Stimulated activated CD8-positive, alpha-beta memory T cell treated with anti-CD3 and anti-CD28 coated beads, Interleukin-12 subunit alpha, Interleukin-12 subunit beta, amount 100 ng/mL, for 24 hours (primary cell): ENCODE measurements around the gene GGCX.
"Not testable (repeated sequence)": the region's sequence is repeated elsewhere in the genome, so short reads cannot be mapped to it uniquely, and the experiment has no call there.

ENCODE experiments used
- DNase-seq: peaks from one replicate; pipeline ENCODE4 v3.0.0-alpha.2; 2020; ENCODE audit errors: extremely low read depth

GGCX gene

GRCh38 chr2:85575739-85576138 is 14.4 kb upstream of the GGCX start:
- DNase-seq = no peak

DNA sequence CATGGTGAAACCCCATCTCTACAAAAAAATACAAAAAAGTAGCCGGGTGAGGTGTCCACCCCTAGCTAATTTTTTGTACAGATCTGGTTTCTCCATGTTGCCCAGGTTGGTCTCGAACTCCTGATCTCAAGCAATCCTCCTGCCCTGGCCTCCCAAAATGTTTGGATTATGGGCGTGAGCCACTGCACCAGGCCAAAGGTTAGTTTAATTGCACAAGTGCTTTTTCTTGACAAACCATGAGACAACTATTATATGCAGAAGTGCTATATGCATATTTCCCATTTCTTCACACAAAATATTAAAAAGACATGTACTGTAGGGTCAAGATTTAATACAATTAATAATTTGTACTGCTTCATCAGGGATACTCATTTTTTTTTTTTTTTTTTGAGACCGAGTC is 5.0 kb upstream of the GGCX start:
- no peak for DNase-seq

DNA sequence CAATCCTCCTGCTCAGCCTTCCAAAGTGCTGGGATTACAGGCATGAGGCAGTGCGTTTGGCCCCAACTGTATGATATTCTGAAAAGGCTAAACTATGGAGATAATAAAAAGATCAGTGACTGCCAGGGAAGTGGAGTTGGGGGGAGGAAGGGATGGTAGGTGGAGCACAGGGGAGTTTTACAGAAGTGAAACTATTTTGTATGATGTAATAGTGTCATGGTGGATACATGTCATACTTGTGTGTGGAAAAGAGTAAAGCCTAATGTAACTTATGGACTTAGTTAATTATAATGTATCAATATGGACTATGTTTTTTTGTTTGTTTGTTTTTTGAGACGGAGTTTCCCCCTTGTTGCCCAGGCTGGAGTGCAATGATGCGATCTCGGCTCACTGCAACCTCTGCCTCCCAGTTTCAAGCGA is 2.9 kb upstream of the GGCX start:
- no peak for DNase-seq

- DNase-seq = no peak
These were observed 447 bp downstream of the GGCX start for GRCh38 chr2:85560812-85561279.

DNA sequence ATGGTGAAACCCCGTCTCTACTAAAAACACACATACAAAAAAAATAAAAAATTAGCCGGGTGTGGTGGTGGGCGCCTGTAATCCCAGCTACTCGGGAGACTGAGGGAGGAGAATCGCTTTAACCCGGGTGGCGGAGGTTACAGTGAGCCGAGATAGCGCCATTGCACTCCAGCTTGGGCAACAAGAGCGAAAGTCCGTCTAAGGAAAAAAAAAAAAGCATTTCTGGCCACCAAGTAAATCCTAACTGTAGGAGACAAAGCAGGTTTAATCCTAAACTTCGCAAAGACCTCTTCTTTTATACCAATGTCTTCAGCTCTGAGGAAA is 928 bp downstream of the GGCX start:
- DNase-seq = not testable (repeated sequence)

DNA sequence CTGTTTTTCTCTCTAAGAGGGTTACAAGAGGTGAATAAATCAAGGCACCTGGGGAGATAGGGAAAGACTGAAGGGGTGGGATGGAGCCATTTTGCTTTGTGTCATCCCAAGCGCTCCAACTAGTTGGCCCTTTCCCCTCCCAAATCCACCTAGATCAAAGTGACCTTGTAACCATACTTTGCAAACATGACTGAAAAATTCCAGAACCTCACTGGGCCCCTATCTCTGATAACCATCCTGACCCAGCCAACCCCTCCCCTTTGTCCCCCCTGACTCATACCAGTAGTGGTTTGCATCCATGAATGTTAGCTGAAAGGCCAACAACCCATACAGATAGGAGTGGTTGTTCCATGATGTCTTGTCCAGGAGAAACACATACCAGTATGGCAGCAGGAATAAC is 3.1 kb downstream of the GGCX start:
- DNase-seq = no peak

DNA sequence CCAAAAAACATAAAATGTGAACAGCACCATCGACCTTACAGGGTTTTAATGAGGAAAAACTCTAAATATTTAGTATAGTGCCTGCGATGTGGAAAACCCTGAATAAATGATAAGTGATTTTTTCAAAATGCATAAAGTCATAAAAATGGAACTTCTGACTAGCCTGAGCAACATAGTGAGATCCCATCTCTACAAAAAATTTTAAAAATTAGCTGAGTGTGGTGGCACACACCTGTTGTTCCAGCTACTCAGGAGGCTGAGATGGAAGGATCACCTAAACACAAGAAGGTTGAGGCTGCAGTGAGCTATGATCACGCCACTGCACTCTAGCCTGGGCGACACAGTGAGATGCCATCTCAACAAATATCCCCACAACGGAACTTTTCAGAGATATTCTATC is 4.2 kb downstream of the GGCX start:
- DNase-seq = no peak

DNA sequence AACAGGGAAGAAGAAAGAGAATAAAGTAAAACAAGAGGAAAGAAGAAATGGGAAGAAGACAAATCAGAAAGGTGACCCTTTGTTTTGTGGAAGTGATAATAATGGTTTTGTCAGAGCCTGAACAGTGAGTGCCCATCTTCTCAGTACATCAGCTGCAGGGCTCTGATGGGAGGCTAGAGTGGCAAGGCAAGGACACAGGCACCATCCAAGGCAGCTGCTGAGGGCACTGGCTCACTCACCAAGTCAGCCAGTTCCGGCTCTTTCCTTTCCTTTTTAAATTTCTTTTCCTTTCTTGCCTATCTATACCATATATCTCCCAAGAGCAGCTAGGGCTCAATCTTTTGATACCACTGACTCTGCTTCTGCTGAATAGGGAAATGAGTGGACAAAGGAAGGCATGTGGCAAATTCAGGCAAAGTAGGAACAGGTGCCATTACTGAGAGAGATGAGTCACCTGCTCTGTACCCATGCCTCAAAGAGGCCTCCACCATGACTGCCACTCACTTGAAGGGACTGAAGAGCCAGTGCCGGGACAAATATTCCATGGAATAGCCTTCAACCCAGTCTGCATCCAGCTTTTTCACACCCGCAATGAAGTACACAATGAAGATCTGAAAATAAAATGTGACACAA is 6.2 kb downstream of the GGCX start:
- DNase-seq = no peak

- no peak for DNase-seq
These were observed 8.1 kb downstream of the GGCX start for GRCh38 chr2:85553184-85553583.

- DNase-seq = peak; percentile 55
These were observed 9.3 kb downstream of the GGCX start for GRCh38 chr2:85551698-85552678.

GRCh38 chr2:85550486-85550885 is 10.8 kb downstream of the GGCX start:
- DNase-seq = no peak

DNA sequence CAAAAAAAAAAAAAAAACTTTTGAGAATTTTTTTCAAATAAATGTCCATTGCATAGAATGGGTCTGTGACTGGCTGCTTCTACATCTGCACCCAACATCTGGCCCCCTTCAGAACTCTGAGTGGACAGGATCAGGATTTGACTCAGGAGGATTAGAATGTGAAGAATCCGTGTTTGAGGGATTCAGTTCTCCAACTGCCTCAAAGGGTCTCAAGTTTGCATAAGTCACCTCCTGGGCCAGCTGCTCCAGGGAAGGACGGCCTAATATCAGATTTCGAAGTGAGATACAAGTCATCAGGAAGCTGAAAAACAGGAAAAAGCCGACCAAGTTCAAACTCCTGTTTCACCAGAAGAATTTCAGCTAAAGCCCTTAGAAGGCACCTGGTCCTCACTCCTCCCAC is 11.5 kb downstream of the GGCX start:
- no peak for DNase-seq

DNA sequence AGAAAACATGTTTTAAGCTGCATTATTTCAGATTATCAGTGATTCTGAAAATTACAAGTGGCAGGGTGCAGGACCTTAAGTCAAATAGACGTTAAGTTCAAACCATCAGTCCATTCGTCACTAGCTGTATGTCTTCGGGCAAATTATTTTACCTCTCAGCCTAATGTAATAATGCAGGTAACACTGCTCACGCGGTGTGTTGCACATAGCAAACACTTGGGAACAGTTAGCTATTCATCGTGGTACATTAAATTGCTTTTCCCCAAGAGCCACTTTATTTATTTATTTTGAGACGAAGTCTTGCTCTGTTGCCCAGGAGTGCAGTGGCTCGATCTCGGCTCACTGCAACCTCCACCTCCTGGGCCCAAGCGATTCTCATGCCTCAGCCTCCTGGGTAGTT is 12.2 kb downstream of the GGCX start:
- no peak for DNase-seq

- DNase-seq = no peak
These were observed 12.7 kb downstream of the GGCX start for GRCh38 chr2:85548608-85548900.

DNA sequence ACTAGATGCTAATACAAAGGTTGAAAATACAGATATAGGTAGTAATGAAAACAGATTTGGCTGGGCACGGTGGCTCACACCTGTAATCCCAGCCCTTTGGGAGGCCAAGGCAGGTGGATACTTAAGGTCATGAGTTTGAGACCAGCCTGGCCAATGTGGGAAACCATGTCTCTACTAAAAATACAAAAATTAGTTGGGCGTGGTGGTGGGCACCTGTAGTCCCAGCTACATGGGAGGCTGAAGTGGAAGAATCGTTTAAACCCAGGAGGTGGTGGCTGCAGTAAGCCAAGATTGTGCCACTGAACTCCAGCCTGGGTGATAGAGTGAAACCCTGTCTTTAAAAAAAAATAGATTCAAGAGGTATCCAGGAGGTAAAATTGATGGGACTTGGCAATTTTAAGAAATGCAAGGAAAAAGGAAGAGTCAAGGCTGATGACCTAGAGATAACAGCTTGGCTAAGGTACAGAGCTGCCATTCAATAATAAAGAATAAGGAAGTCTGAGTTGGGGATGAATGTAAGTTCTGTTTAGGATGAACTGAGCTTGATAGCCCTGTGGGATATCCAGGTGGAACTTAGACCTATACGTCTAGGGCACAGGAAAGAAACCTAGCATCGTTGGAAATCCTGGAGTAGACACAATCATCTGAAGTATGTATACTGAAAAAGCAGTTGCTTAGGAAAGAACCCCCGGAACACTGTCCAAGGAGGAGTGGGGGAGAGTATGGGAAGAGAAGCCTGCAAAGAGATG is 13.3 kb downstream of the GGCX start:
- DNase-seq = no peak

DNA sequence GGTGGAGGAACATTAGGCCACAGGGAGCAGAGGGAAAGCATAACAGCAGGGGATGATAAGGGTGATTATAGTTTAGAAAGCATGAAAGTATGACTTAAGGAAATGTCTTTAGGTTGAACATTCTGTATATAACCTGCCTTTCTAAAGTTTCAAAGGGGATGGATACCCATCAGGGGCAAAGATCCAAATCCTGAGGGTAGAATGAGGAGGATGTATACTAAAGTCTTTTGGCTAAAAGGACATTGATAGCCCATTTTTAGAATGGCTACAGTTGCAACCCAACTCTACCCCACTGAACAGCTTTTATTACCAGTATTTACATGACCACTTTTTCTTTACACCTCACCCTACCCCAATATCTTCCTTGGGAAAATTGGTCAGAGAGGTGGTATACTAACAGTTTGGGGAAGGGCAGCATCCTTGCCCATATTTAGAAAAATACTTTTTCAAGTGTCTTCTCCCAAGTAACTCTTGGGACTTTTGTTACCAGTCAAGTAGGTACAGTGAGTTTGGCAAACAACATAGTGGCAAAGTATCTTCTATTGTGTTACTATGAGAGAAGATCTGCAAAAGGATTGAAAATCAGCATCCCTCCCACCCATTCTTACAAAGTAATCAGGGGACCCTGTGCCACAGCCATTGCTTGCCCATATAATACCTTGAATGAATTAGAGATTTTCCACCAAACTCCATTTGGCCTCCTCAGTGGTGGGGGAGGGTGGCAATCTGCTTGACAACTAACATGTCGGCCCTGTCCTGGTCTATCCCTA is 14.0 kb downstream of the GGCX start:
- DNase-seq = no peak

- DNase-seq = no peak
These were observed 15.5 kb downstream of the GGCX start for GRCh38 chr2:85545780-85546240.

- not testable (repeated sequence) for DNase-seq
These were observed 16.1 kb downstream of the GGCX start for GRCh38 chr2:85544915-85545779.

- not testable (repeated sequence) for DNase-seq
These were observed 17.0 kb downstream of the GGCX start for GRCh38 chr2:85544254-85544691.

- no peak for DNase-seq
These were observed 18.5 kb downstream of the GGCX start for GRCh38 chr2:85542777-85543176.
